Uterus (tissue), 2 donors: ENCODE measurements around the gene SLC39A11.

Source experiments
- POLR2A ChIP-seq, 2 donors: fragments of 450-650 bp; IDR thresholded peaks; one replicate each; pipeline ENCODE4 v1.6.1; 2016; ENCODE audit warnings: antibody characterized with exemption in 2 of 2, mild to moderate bottlenecking in 1 of 2, moderate library complexity in 1 of 2
- TF ChIP-seq, protein P1 (sequence below), 4 experiments: fragments of 200-600 bp in 2 of 4; fragments of 450-650 bp in 2 of 4; sonication (generic) in 2 of 4; IDR thresholded peaks; one replicate each; pipeline ENCODE4 v1.5.1; 2016 to 2019; ENCODE audit warnings: antibody characterized with exemption in 4 of 4, mild to moderate bottlenecking in 2 of 4, moderate library complexity in 1 of 4

DNA sequence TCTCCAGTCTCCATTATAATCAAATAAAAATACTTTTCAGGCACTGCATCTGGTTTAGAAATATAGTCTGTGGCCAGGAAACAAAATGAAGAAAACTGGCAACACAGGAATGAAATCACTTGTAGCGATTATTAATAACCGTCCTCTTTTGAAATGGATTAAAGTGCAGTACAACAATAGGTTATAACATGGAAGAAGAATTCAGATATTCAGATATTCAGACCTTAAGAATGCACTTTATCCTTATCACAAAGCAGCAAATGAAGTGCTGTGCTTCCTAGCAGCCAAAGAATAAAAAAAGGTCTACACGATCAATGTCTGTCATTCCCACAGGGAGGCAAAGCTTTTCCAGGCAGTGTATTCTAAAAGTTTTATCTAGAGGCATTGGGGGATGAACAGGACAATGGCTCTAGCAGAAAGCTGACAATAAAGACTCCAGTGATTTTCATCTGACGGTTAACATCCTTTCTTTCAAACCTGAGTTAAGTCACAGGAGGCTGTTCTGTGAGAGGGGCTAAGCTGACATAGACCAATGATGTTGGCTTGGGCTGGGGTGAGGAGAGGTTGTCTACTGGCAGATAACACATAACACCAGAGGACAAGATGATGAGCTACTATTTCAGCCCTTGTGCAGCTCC, 259.2 kb downstream of the SLC39A11 start:
- TF ChIP-seq, protein P1, sequence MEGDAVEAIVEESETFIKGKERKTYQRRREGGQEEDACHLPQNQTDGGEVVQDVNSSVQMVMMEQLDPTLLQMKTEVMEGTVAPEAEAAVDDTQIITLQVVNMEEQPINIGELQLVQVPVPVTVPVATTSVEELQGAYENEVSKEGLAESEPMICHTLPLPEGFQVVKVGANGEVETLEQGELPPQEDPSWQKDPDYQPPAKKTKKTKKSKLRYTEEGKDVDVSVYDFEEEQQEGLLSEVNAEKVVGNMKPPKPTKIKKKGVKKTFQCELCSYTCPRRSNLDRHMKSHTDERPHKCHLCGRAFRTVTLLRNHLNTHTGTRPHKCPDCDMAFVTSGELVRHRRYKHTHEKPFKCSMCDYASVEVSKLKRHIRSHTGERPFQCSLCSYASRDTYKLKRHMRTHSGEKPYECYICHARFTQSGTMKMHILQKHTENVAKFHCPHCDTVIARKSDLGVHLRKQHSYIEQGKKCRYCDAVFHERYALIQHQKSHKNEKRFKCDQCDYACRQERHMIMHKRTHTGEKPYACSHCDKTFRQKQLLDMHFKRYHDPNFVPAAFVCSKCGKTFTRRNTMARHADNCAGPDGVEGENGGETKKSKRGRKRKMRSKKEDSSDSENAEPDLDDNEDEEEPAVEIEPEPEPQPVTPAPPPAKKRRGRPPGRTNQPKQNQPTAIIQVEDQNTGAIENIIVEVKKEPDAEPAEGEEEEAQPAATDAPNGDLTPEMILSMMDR (IDR thresholded peaks at IDR 0.05), result no peak
- no peak for TF ChIP-seq POLR2A (IDR thresholded peaks at IDR 0.05)
